HepG2 (cell line): ENCODE data around the gene PHKG1. TPM values are rescaled to one million over a fixed set of nuclear protein-coding genes. Genes with fewer than 3 reads are reported as not detected.

Experiments used
- ATF5 ChIP-seq: sonication (generic); formaldehyde crosslinking; IDR thresholded peaks from 2 replicates; pipeline ENCODE4 v1.4.0; 2020; ENCODE audit warnings: mild to moderate bottlenecking, low read depth, missing genetic modification reagents
- CHD2 ChIP-seq: IDR thresholded peaks from 2 replicates; pipeline ENCODE4 v1.6.1; 2011; ENCODE audit warnings: low read depth, low read length, improper control_type of control experiment
- DMTF1 ChIP-seq: sonication (generic); formaldehyde crosslinking; IDR thresholded peaks from 2 replicates; pipeline ENCODE4 v1.4.0; 2020; ENCODE audit warnings: mild to moderate bottlenecking, missing genetic modification reagents
- HES4 ChIP-seq: sonication (generic); formaldehyde crosslinking; IDR thresholded peaks from 2 replicates; pipeline ENCODE4 v1.9.0; 2021; ENCODE audit warnings: mild to moderate bottlenecking, missing genetic modification reagents, borderline replicate concordance
- HOXA3 ChIP-seq: sonication (generic); formaldehyde crosslinking; IDR thresholded peaks from 2 replicates; pipeline ENCODE4 v1.5.0; 2020; ENCODE audit warnings: missing genetic modification reagents
- RAD51 ChIP-seq: fragments of 450-650 bp; IDR thresholded peaks from 2 replicates; pipeline ENCODE4 v1.6.1; 2016; ENCODE audit warnings: borderline replicate concordance
- SMC3 ChIP-seq: IDR thresholded peaks from 2 replicates; pipeline ENCODE4 v1.6.1; 2011; ENCODE audit warnings: low read length, improper control_type of control experiment
- U2AF1 ChIP-seq: fragments of 200-400 bp; formaldehyde crosslinking; optimal IDR thresholded peaks from 2 replicates; pipeline ENCODE3; 2017; ENCODE audit warnings: mild to moderate bottlenecking, low read depth, low read length
- XRCC5 ChIP-seq: fragments of 200-400 bp; formaldehyde crosslinking; optimal IDR thresholded peaks from 2 replicates; pipeline ENCODE3; 2017; ENCODE audit warnings: mild to moderate bottlenecking, low read length
- ZNF230 ChIP-seq: sonication (generic); formaldehyde crosslinking; IDR thresholded peaks from 2 replicates; pipeline ENCODE4 v1.4.0; 2020; ENCODE audit warnings: mild to moderate bottlenecking, missing genetic modification reagents
- ZNF550 ChIP-seq: sonication (generic); formaldehyde crosslinking; IDR thresholded peaks from 2 replicates; pipeline ENCODE4 v1.4.0; 2020; ENCODE audit warnings: mild to moderate bottlenecking, missing genetic modification reagents, borderline replicate concordance
- ZNF687 ChIP-seq: sonication (generic); formaldehyde crosslinking; IDR thresholded peaks from 2 replicates; pipeline ENCODE4 v1.5.1; 2020; ENCODE audit warnings: mild to moderate bottlenecking, missing genetic modification reagents, moderate library complexity
- ZNF883 ChIP-seq: sonication (generic); formaldehyde crosslinking; IDR thresholded peaks from 2 replicates; pipeline ENCODE4 v1.5.1; 2020; ENCODE audit warnings: mild to moderate bottlenecking, missing genetic modification reagents; ENCODE audit errors: not compliant biosample characterization
- ZNF891 ChIP-seq: sonication (generic); formaldehyde crosslinking; IDR thresholded peaks from 2 replicates; pipeline ENCODE4 v1.5.0; 2020; ENCODE audit warnings: mild to moderate bottlenecking, missing genetic modification reagents
- polyA plus RNA-seq, 8 experiments: library from polyadenylated mRNA; depleted of rRNA in 3 of 8; stranded (reverse) in 7 of 8; unstranded in 1 of 8; fragments of >200 nt; fragmentation: Illumina TruSeq in 4 of 8; extraction: Trizol in 4 of 8; gene quantifications; 2 replicates each; pipeline versions ENCODE4 v1.2.1 to v1.2.3, GENCODE V29; 2011 to 2016; ENCODE audit warnings: low read depth in 4 of 8, missing spikeins in 1 of 8, mixed read lengths in 1 of 8; ENCODE audit not compliant: insufficient read depth in 1 of 8
- total RNA-seq, 5 experiments: library from RNA; depleted of rRNA; stranded (reverse); fragments of >200 nt; fragmentation: Illumina TruSeq; extraction: Trizol; gene quantifications; 2 replicates each; pipeline ENCODE4 v1.2.3, GENCODE V29; 2016; ENCODE audit warnings: low read depth in 1 of 5
- TF ChIP-seq, protein P1 (sequence below): sonication (generic); formaldehyde crosslinking; IDR thresholded peaks from 2 replicates; pipeline ENCODE4 v1.5.0; 2020; ENCODE audit warnings: missing genetic modification reagents
- TF ChIP-seq, protein P2 (sequence below): sonication (generic); formaldehyde crosslinking; conservative IDR thresholded peaks from 2 replicates; pipeline ENCODE4 v1.8.0; 2022; ENCODE audit warnings: missing genetic modification reagents

The PHKG1 gene
- total and polyA plus RNA-seq, 2 of the 13 experiments (the other 11 are each of a cell fraction or from before 2014, with no cell fraction given) = 0.44 to 0.71 TPM

DNA sequence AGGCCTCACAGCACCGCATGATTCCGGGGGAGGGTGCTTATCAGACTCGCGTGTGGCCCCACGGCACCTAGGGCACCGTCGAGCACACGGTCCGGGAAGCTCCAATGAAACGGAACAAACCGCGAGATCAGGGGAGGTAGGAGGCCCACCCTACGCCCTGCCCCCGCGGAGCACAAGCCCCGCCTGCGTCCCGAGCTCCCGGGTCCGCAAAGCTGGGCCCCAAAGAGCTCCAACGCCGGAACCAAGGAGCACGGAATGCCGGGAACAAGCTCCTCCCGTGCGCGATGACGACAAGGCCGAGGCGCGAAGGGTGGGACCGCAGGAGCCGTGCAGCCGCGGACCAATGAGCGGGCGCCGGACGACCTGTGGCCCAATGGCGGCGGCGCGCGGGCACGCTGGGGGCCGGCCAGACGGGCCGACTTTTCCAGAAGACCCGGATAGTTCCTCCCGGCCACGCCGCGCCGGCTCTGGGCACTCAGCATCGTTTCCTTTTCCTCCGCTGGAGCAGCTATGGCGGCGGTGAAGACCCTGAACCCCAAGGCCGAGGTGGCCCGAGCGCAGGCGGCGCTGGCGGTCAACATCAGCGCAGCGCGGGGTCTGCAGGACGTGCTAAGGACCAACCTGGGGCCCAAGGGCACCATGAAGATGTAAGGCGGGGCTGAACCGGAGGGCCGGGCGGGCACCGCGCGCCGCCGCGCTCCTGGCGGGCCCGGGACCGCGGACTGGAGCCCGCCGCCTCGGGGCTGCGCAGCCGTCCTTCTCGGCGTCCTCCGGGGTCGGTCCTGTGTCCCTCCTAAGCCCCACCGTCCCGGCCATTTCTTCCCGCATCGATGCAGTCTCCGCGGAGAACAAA lies 41.2 kb downstream of the PHKG1 start, which contains the start of the genes CCT6A and PSPH (continued):
- TF ChIP-seq ATF5 (CRISPR knock-in tag) (no peak), XRCC5 (no peak), ZNF550 (0 out of 2 replicates have a peak, but pooled peaks have one; percentile 8), ZNF883 (peak; percentile 88), SMC3 (no peak), ZNF687 (peak; percentile 99), HOXA3 (CRISPR knock-in tag) (peak; percentile 91), RAD51 (no peak), CHD2 (peak; percentile 88), ZNF891 (peak; percentile 26; the same call in 1 of the 2 replicates), U2AF1 (no peak), HES4 (peak; percentile 75; the same call in 1 of the 2 replicates), ZNF230 (no peak; the same call in 1 of the 2 replicates), DMTF1 (no peak; the same call in 1 of the 2 replicates)
- TF ChIP-seq, protein P1, sequence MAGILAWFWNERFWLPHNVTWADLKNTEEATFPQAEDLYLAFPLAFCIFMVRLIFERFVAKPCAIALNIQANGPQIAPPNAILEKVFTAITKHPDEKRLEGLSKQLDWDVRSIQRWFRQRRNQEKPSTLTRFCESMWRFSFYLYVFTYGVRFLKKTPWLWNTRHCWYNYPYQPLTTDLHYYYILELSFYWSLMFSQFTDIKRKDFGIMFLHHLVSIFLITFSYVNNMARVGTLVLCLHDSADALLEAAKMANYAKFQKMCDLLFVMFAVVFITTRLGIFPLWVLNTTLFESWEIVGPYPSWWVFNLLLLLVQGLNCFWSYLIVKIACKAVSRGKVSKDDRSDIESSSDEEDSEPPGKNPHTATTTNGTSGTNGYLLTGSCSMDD (CRISPR knock-in tag) = no peak
- TF ChIP-seq, protein P2, sequence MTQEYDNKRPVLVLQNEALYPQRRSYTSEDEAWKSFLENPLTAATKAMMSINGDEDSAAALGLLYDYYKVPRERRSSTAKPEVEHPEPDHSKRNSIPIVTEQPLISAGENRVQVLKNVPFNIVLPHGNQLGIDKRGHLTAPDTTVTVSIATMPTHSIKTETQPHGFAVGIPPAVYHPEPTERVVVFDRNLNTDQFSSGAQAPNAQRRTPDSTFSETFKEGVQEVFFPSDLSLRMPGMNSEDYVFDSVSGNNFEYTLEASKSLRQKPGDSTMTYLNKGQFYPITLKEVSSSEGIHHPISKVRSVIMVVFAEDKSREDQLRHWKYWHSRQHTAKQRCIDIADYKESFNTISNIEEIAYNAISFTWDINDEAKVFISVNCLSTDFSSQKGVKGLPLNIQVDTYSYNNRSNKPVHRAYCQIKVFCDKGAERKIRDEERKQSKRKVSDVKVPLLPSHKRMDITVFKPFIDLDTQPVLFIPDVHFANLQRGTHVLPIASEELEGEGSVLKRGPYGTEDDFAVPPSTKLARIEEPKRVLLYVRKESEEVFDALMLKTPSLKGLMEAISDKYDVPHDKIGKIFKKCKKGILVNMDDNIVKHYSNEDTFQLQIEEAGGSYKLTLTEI (CRISPR knock-in tag) = no peak
